ENCODE data around the gene LEFTY1.

GRCh38 chr1:225923692-225924555 is 35.0 kb upstream of the LEFTY1 start, which contains the start of gene PYCR2:
- TF ChIP-seq CTCF (IDR thresholded peaks at IDR 0.05) (no peak), ZFX (IDR thresholded peaks at IDR 0.05; ENCODE audit: borderline replicate concordance) (no peak)
